SK-N-SH (cell line): ENCODE results near the gene MCUR1. TPM values are rescaled to one million over a fixed set of nuclear protein-coding genes. Genes with fewer than 3 reads are reported as not detected.

Experiments
- CTCF ChIA-PET: fragments of 300-600, 350-600 bp; formaldehyde crosslinking; extraction: SDS; loops from one replicate; lab custom pipeline; 2021; lab: Yijun Ruan, JAX
- POLR2A ChIA-PET: fragments of 350-600 bp; sonication (Branson Sonifier 250); formaldehyde crosslinking; extraction: SDS; loops from one replicate; lab custom pipeline; 2020; ENCODE audit warnings: antibody characterized with exemption, inconsistent platforms; lab: Yijun Ruan, JAX
- DNase-seq: peaks from one replicate; pipeline ENCODE4 v3.0.0; 2012
- H2AFZ ChIP-seq: fragments of 200-600 bp; sonication (generic); 2 replicates; pipeline ENCODE4 v1.8.1; 2016; ENCODE audit warnings: antibody characterized with exemption, mild to moderate bottlenecking, low read depth
- H3F3A ChIP-seq: fragments of 200-600 bp; sonication (generic); replicated peaks from 2 replicates; pipeline ENCODE3; 2016; ENCODE audit warnings: antibody characterized with exemption, mild to moderate bottlenecking; ENCODE audit not compliant: insufficient read depth
- H3K27ac ChIP-seq, 2 experiments: fragments of 200-500 bp in 1 of 2; fragments of 200-600 bp in 1 of 2; sonication (Bioruptor generic) in 1 of 2; sonication (generic), shearing (Covaris generic) in 1 of 2; 2 replicates each; pipeline versions ENCODE4 v1.5.1 to v1.6.1; 2014 to 2016; ENCODE audit warnings: low read depth in 2 of 2, inconsistent platforms in 1 of 2, low read length in 1 of 2, mild to moderate bottlenecking in 1 of 2, mixed read lengths in 1 of 2
- H3K27me3 ChIP-seq: fragments of 200-600 bp; sonication (generic), shearing (Covaris generic); 2 replicates; pipeline ENCODE4 v1.6.1; 2016; ENCODE audit warnings: mixed run types; ENCODE audit not compliant: insufficient read depth
- H3K36me3 ChIP-seq, 2 experiments: fragments of 200-500 bp in 1 of 2; fragments of 200-600 bp in 1 of 2; sonication (Bioruptor generic) in 1 of 2; sonication (generic) in 1 of 2; replicated peaks in 1 of 2; 2 replicates each; pipeline versions ENCODE3 to v1.5.1; 2014 to 2016; ENCODE audit warnings: low read length in 1 of 2, mild to moderate bottlenecking in 1 of 2; ENCODE audit not compliant: insufficient read depth in 2 of 2, control insufficient read depth in 1 of 2
- H3K4me1 ChIP-seq, 2 experiments: fragments of 200-500 bp in 1 of 2; fragments of 200-600 bp in 1 of 2; sonication (Bioruptor generic) in 1 of 2; sonication (generic), shearing (Covaris generic) in 1 of 2; 2 replicates each; pipeline versions ENCODE4 v1.5.1 to v1.6.1; 2014 to 2016; ENCODE audit warnings: low read depth in 1 of 2, low read length in 1 of 2, mixed run types in 1 of 2; ENCODE audit not compliant: insufficient read depth in 2 of 2, control insufficient read depth in 1 of 2
- H3K4me2 ChIP-seq: fragments of 200-600 bp; sonication (generic), shearing (Covaris generic); 2 replicates; pipeline ENCODE4 v1.6.1; 2017; ENCODE audit warnings: mixed run types
- H3K4me3 ChIP-seq, 2 experiments: fragments of 200-500 bp in 1 of 2; fragments of 200-600 bp in 1 of 2; sonication (Bioruptor generic) in 1 of 2; sonication (generic), shearing (Covaris generic) in 1 of 2; 2 replicates each; pipeline versions ENCODE4 v1.5.1 to v1.8.1; 2014 to 2016; ENCODE audit warnings: low read depth in 2 of 2, inconsistent platforms in 1 of 2, low read length in 1 of 2, mild to moderate bottlenecking in 1 of 2, mixed read lengths in 1 of 2, moderate library complexity in 1 of 2
- H3K79me2 ChIP-seq: fragments of 200-600 bp; sonication (generic); 2 replicates; pipeline ENCODE4 v1.8.1; 2017; ENCODE audit warnings: mild to moderate bottlenecking; ENCODE audit not compliant: insufficient read depth
- H3K9ac ChIP-seq: fragments of 200-600 bp; sonication (generic); 2 replicates; pipeline ENCODE4 v1.6.1; 2017; ENCODE audit warnings: mixed run types
- H3K9me2 ChIP-seq: fragments of 200-600 bp; sonication (generic); 2 replicates; pipeline ENCODE4 v1.6.1; 2017; ENCODE audit warnings: mixed run types
- H3K9me3 ChIP-seq: fragments of 200-600 bp; sonication (generic); 2 replicates; pipeline ENCODE4 v1.6.1; 2017; ENCODE audit warnings: mixed run types, mild to moderate bottlenecking, moderate library complexity
- H4K20me1 ChIP-seq: fragments of 200-600 bp; sonication (generic); 2 replicates; pipeline ENCODE4 v1.6.1; 2017; ENCODE audit warnings: mild to moderate bottlenecking, mixed run types; ENCODE audit not compliant: insufficient read depth
- CHD2 ChIP-seq: fragments of 150-350 bp; IDR thresholded peaks from 2 replicates; pipeline ENCODE4 v1.6.1; 2018; ENCODE audit warnings: low read length; ENCODE audit not compliant: partially characterized antibody
- CTCF ChIP-seq: fragments of 200-600 bp; sonication (generic); IDR thresholded peaks from 2 replicates; pipeline ENCODE4 v1.6.1; 2017; ENCODE audit warnings: antibody characterized with exemption, mild to moderate bottlenecking, moderate library complexity
- ELF1 ChIP-seq: IDR thresholded peaks from 2 replicates; pipeline ENCODE4 v1.4.0; 2012
- EZH2phosphoT487 ChIP-seq: fragments of 200-600 bp; sonication (generic); IDR thresholded peaks from 2 replicates; pipeline ENCODE4 v1.6.1; 2017; ENCODE audit warnings: low read depth, mixed run types, mild to moderate bottlenecking, antibody characterized with exemption, moderate library complexity, borderline replicate concordance
- FOXM1 ChIP-seq: IDR thresholded peaks from 2 replicates; pipeline ENCODE4 v1.4.0; 2012; ENCODE audit warnings: low read depth, mild to moderate bottlenecking
- NFIC ChIP-seq: IDR thresholded peaks from 2 replicates; pipeline ENCODE4 v1.4.0; 2012; ENCODE audit warnings: borderline replicate concordance
- PBX3 ChIP-seq: IDR thresholded peaks from 2 replicates; pipeline ENCODE4; 2012
- RAD21 ChIP-seq: IDR thresholded peaks from 2 replicates; pipeline ENCODE4 v1.6.1; 2012; ENCODE audit warnings: mild to moderate bottlenecking, low read length
- RCOR1 ChIP-seq: fragments of 150-350 bp; IDR thresholded peaks from 2 replicates; pipeline ENCODE4 v1.6.1; 2017; ENCODE audit warnings: antibody characterized with exemption, low read length
- REST ChIP-seq: IDR thresholded peaks from 2 replicates; pipeline ENCODE4 v1.6.1; 2012; ENCODE audit warnings: mild to moderate bottlenecking, low read depth, low read length, moderate library complexity
- TAF1 ChIP-seq: IDR thresholded peaks from 2 replicates; pipeline ENCODE4 v1.6.1; 2012; ENCODE audit warnings: low read depth, mild to moderate bottlenecking, low read length, moderate library complexity, borderline replicate concordance
- TCF12 ChIP-seq: IDR thresholded peaks from 2 replicates; pipeline ENCODE4 v1.4.0; 2012
- TEAD4 ChIP-seq: IDR thresholded peaks from 2 replicates; pipeline ENCODE4 v1.4.0; 2012; ENCODE audit warnings: mild to moderate bottlenecking, borderline replicate concordance; ENCODE audit not compliant: insufficient read depth
- USF2 ChIP-seq: fragments of 150-350 bp; IDR thresholded peaks from 2 replicates; pipeline ENCODE4 v1.6.1; 2017; ENCODE audit warnings: antibody characterized with exemption, low read length, low read depth, borderline replicate concordance
- YY1 ChIP-seq: IDR thresholded peaks from 2 replicates; pipeline ENCODE4 v1.4.0; 2012; ENCODE audit warnings: low read depth, mild to moderate bottlenecking
- ZBTB33 ChIP-seq: IDR thresholded peaks from 2 replicates; pipeline ENCODE4 v1.4.0; 2012; ENCODE audit warnings: low read depth, borderline replicate concordance
- WGBS: methylation state at CpG from one replicate; pipeline ENCODE4 v1.1.6; 2017; ENCODE audit warnings: low lambda C conversion rate; 5-methylcytosine and 5-hydroxymethylcytosine counted together
- polyA plus RNA-seq, 3 experiments: library from polyadenylated mRNA; depleted of rRNA; stranded (reverse); fragments of >200 nt; gene quantifications; 2 replicates each; pipeline ENCODE4 v1.2.3, GENCODE V29; 2012

MCUR1 gene
- polyA plus RNA-seq, 1 of the 3 experiments (the other 2 are of a cell fraction): 8.3 TPM

- Histone ChIP-seq H3K9me2 (no peaks in the 10 kb centered on the region), H3K4me1 (no peaks in the 10 kb centered on the region), H3K36me3 (no peaks in the 10 kb centered on the region), H3K4me2 (no peak overlapping the region), H3K27me3 (no peaks in the 10 kb centered on the region), H3K9ac (no peak overlapping the region), H3K9me3 (no peaks in the 10 kb centered on the region), H3K4me3 (no peak overlapping the region), H2AFZ (no peak overlapping the region), H3K79me2 (no peaks in the 10 kb centered on the region), H3F3A (no peaks in the 10 kb centered on the region), H3K27ac (no peak overlapping the region), H4K20me1 (no peaks in the 10 kb centered on the region)
- TF ChIP-seq REST: no peak
- no peak for TF ChIP-seq TEAD4
- TF ChIP-seq TCF12: no peak
- no peak for TF ChIP-seq FOXM1
- no peak for TF ChIP-seq TAF1
- no peak for TF ChIP-seq CHD2
- no peak for TF ChIP-seq EZH2phosphoT487
- no peak for TF ChIP-seq PBX3
- no peak for TF ChIP-seq YY1
- TF ChIP-seq RCOR1: no peak
- no peak for TF ChIP-seq RAD21
- CTCF ChIA-PET: interaction anchor here (1.3 kb wide), 1 partner anchor 23 kb away, joined by 3 read pairs; no protein-coding TSS in a partner anchor
- POLR2A ChIA-PET: no interaction called here
- no peak for DNase-seq
- WGBS: 88% methylated on average over 2 of the region's 2 CpGs
Measured at GRCh38 chr6:13754644-13755043, 59.7 kb downstream of the MCUR1 start.

GRCh38 chr6:13743736-13744127 lies 70.6 kb downstream of the MCUR1 start:
- POLR2A ChIA-PET: interaction anchor here (0.6 kb wide), 1 partner anchor 37 kb away, joined by 3 read pairs; no protein-coding TSS in a partner anchor

More at GRCh38 chr6:13743736-13744127, 70.6 kb downstream of the MCUR1 start:
- no peaks in the 10 kb centered on the region for H3K27me3 ChIP-seq
- no peaks in the 10 kb centered on the region for H3K9me2 ChIP-seq
- no peak for TF ChIP-seq TAF1
- no peak for TF ChIP-seq RAD21
- no peak for TF ChIP-seq ELF1
- TF ChIP-seq ZBTB33: no peak
- no peak for TF ChIP-seq CTCF
- no peak for TF ChIP-seq USF2
- TF ChIP-seq NFIC: no peak
- TF ChIP-seq, all 33 proteins: peak for 0
- Histone ChIP-seq H3K9me3 (no peaks in the 10 kb centered on the region), H3K4me1 (no peaks in the 10 kb centered on the region), H3K36me3 (no peaks in the 10 kb centered on the region), H4K20me1 (no peaks in the 10 kb centered on the region), H3K79me2 (no peaks in the 10 kb centered on the region), H3K27ac (no peak overlapping the region), H2AFZ (no peak overlapping the region), H3K4me3 (no peak overlapping the region), H3F3A (no peaks in the 10 kb centered on the region), H3K4me2 (no peak overlapping the region), H3K9ac (no peak overlapping the region)
- DNase-seq: no peak
- WGBS: 87% methylated on average over 7 of the region's 7 CpGs
- CTCF ChIA-PET: no interaction called here
